SU-DHL-6 (cell line): Measurements from ENCODE around the gene CYP3A5.

Experiments
- CTCF ChIP-seq: fragments of 200-600 bp; sonication (generic); IDR thresholded peaks from one replicate; pipeline ENCODE4 v1.5.1; 2017; ENCODE audit warnings: antibody characterized with exemption, mild to moderate bottlenecking, low read length, moderate library complexity; ENCODE audit not compliant: insufficient read depth, poor library complexity, severe bottlenecking
- EZH2phosphoT487 ChIP-seq: fragments of 200-600 bp; sonication (generic), shearing (Covaris generic); conservative IDR thresholded peaks from 2 replicates; pipeline ENCODE4 v1.6.1; 2018; ENCODE audit warnings: mild to moderate bottlenecking, antibody characterized with exemption, low read length, moderate library complexity, mixed read lengths

GRCh38 chr7:99728615-99729014 is 48.8 kb upstream of the CYP3A5 start:
- TF ChIP-seq CTCF = no peak
- TF ChIP-seq EZH2phosphoT487 = no peak
